NCI-H187 (cell line): ENCODE results near the gene BLCAP.
"Not testable (repeated sequence)": the region's sequence is repeated elsewhere in the genome, so short reads cannot be mapped to it uniquely, and the experiment has no call there.

Experiments used
- DNase-seq, 2 experiments: peaks; one replicate each; lab custom pipeline; 2025; lab: John Stamatoyannopoulos, UW

BLCAP gene

GRCh38 chr20:37516811-37517750 lies 10.6 kb downstream of the BLCAP start:
- DNase-seq, result no peak

DNA sequence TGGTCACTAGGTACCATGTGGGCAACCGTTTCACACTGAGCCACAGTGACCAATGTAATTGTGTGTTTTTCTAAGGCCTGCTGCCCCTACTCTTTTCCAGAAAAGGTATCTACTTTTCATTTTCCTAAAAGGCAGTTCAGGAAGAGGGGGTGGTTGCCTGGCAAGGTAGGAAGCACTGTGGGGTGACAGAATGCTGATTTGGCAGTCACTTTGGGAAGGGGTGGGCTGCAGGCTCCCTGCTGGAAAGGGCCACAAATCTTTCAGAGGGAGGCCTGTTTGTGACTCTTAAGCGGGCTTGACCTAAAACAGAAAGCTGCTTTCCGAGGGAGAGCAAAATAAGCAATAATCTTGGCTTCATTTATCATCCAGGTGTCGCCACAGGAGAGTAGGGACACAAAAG lies 11.8 kb downstream of the BLCAP start:
- no peak for DNase-seq

- DNase-seq, result no peak
Measured at GRCh38 chr20:37513779-37514359, 13.8 kb downstream of the BLCAP start.

- DNase-seq, result no peak
Measured at GRCh38 chr20:37511610-37512275, 15.9 kb downstream of the BLCAP start.

GRCh38 chr20:37510226-37510625 lies 17.4 kb downstream of the BLCAP start:
- no peak for DNase-seq

- DNase-seq, result no peak
Measured at GRCh38 chr20:37506152-37506725, 21.4 kb downstream of the BLCAP start.

DNA sequence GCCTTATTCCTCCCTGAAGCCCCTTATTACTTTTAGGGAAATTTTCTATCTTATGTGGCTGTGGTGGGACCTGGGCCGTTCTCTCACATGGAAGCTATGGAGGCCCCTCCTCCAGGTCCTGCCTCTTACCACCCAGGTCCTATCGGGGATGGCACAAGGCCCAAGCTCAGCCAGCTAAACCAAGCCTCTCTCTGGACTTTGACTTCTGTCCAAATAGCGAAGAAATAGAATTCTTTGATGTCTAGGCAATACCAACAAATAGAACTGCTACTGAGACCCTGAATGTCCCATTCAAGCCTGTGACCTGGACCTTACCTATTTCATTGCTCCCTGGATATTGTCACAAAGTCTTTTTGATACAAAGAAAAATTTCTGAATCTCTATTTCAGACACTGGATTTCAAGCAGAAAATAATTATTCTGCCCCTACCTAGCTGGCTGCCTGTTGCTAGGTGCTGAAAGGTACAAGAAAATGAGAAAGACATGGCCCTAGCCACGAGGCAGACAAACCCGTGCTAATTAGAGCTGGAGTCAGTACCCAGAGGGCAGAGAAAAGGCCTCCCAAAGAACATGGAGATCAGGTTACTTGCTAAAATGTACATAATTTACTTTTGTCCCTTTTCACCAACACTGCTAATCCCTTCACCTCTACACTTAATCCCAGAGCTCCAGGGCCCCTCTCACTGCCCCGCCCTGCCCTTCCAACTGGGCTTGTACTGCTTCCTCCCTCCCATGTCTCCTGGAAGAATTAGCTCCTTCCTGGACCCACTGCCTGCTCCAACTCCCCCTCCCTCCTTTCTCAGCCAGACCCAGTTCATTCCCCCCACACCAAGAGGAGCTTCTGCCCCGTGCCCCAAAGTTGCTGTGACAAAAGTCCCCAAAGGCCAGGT lies 22.2 kb downstream of the BLCAP start:
- no peak for DNase-seq

DNA sequence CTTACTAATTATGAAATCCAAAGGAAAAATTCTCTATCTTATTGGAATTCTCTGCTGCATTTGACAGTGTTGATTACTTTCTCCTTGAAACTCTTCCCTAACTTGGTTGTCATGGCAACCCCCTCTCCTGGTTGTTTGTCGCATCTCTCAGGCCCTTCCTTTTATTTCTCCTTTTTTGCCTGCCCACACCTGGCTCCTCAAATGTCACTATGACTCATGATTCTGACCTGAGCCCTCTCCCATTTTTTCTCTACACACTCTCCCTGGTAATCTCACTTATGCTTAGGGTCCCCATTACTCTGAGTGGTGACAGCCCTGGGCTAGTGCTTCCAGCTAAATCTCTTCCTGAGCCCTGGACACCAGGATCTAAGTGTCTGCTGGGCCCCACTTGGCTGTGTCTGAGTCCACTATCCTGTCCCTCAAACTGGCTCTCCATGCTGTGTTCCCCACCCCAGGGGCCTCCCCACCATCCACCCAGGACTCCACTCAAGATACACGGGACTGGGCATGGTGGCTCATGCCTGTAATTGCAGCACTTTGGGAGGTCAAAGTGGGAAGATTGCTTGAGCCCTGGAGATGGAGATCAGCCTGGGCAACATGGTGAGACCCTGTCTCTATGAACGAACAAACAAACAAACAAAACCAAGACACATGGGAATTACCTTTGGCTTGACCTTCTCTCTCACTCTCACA lies 23.1 kb downstream of the BLCAP start:
- DNase-seq, result no peak

DNA sequence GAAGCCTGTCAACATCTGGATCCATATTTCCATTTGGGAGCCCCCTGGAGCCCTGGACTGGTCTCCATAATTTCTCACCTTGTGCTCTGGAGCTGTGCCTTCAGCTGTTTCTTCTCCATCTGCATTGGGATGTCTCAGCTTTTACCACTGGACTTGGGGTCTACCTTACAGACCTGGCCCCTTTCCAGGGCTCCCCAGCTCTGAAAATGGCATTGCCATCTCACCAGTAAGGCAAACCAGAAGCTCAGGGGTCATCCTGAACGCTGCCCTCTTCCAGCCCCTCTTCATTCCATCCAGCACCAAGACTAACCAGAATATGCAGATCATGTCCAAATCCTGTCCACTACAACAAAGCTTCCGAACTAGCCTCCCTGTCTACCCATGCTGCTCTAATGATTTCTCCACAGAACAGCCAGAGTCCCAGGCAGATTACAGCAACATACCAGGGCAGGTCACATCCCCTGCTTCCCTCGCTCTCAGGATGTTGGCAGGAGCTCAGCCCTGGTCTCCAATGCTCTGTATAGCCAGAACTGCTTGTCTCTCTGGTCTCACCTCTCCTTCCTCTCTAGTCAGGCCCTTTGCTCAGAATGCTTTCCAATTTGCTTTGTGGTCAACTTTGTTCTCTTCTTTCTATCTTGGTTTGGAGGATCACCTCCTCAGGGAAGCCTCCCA lies 24.3 kb downstream of the BLCAP start:
- DNase-seq, result no peak

GRCh38 chr20:37502654-37503053 lies 25.0 kb downstream of the BLCAP start:
- DNase-seq, result no peak

DNA sequence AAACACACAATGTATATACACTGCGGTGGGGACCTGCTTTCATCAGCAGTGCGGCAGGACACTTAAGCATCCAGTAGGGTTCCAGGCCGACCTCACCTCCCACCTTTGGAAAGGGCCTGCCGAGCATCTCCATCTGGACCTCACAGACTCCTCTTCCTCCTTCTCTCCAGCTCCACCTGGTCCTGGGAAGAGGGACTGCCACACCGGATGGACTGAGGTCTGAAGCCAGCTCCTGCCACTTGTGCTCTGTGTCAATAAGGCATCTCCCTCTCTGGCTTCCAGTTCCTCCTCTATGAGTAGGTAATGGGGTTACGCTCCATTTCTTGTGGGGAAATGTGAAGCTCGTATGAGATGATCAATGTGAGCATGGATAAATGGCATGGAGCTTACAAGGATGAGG lies 25.7 kb downstream of the BLCAP start:
- no peak for DNase-seq

GRCh38 chr20:37500311-37500710 lies 27.4 kb downstream of the BLCAP start:
- no peak for DNase-seq

DNA sequence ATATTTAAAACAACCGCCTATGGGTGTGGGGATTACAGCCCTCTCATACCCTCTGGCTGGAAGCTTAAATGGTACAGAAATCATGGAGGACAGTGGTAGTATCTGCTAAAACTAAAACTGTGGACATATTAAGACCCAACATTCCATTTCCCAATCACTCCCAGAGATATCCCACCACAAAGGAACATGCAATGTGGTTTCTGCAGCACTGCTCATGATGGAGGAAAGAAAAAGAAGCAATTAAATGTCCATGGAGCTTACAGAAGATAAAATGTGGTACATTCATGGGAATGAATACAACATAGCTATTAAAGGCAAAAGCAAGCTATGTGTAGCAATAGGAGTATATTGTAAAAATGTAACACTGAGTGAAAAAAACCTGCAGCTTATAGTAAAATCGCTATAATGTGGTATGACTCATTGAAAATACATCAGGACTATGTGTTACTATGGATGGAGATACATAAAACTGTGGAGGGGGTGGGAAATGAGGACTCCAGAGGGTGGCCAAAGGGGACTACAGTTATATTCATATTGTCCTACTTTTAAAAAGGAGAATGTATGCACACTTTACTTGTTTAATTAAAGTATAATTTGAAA lies 29.5 kb downstream of the BLCAP start:
- no peak for DNase-seq

GRCh38 chr20:37494796-37495195 lies 32.9 kb downstream of the BLCAP start:
- no peak for DNase-seq

DNA sequence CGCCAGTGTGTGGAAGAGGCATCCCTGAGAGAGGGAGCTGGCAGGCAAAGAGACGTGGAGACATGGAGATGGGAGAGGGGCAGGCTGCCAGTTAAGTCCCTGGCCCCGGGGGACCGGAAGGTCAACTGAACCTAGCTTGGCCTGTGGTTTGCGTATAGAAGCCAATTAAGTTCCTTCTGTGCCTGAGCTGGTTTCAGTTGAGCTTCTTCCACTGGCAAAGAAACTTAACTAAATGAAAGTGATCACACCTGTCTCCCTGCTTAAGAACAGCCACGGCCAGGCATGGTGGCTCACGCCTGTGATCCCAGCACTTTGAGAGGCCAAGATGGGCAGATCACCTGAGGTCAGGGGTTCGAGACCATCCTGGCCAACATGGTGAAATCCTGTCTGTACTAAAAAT lies 33.4 kb downstream of the BLCAP start:
- no peak for DNase-seq

DNA sequence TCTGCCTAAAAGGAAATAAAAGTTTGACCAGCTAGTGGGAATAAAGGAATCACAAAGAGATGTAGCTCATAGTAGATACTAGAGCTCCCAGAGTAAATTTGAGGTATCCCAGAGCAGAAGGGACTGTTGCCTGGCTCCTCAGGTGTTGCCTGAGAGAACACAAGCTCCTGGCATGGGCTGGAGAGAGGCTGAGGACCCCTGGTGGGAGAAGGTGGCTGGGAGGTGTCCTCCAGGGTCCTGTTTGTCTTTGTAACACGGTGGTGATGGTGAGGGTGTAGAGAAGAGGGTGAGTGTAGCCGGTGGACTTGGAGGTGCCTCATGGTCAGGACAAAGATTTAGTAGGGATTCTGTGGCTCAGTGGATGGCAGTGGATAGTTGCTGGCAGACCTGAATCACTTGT lies 34.7 kb downstream of the BLCAP start:
- DNase-seq, result no peak

DNA sequence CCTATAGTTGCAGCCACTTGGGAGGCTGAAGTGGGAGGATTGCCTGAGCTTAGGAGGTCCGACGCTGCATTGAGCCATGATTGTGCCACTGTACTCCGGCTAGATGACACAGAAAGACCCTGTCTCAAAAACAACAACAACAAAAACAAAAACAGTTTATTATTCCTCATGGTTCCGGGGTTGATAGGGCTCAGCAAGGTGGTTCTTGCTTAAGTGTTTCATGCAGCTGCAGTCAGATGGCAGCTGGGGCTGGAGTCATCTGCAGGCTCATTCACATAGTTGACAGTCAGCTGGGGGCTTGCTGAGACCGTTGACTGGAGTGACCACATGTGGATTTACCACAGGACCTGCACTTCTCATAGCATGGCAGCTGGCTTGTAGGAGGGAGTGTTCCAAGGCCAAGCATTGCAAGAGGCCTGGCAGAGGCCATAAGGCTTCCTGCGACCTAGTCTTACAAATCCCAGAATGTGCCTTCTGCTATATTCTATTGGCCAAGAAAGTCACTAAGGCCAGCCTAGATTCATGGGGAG lies 35.5 kb downstream of the BLCAP start:
- DNase-seq, result no peak

- DNase-seq, result no peak
Measured at GRCh38 chr20:37490663-37491350, 36.9 kb downstream of the BLCAP start.

DNA sequence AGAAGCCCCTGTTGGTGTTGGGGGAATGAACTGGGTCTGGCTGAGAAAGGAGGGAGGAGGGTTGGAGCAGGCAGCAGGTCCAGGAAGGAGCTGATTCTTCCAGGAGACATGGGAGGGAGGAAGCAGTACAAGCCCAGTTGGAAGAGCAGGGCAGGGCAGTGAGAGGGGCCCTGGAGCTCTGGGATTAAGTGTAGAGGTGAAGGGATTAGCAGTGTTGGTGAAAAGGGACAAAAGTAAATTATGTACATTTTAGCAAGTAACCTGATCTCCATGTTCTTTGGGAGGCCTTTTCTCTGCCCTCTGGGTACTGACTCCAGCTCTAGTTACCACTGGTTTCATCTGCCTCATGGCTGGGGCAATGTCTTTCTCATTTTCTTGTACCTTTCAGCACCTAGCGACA lies 41.5 kb downstream of the BLCAP start:
- not testable (repeated sequence) for DNase-seq
